BE2C (cell line): ENCODE measurements around the gene GPRASP1.
"Not testable (repeated sequence)": the region's sequence is repeated elsewhere in the genome, so short reads cannot be mapped to it uniquely, and the experiment has no call there.

Experiments
- DNase-seq: peaks from one replicate; pipeline ENCODE4 v3.0.0-alpha.2; 2020
- H3K27me3 ChIP-seq: fragments of 250-450 bp; sonication (Bioruptor Pico); 2 replicates; pipeline ENCODE4 v1.5.1; 2020; ENCODE audit warnings: mild to moderate bottlenecking
- H3K36me3 ChIP-seq: fragments of 250-450 bp; sonication (Bioruptor Pico); 2 replicates; pipeline ENCODE4 v1.5.1; 2020; ENCODE audit warnings: mild to moderate bottlenecking
- H3K4me1 ChIP-seq: fragments of 250-450 bp; sonication (Bioruptor Pico); 2 replicates; pipeline ENCODE4 v1.5.1; 2020
- H3K4me3 ChIP-seq: 2 replicates; pipeline ENCODE4 v1.5.1; 2011; ENCODE audit warnings: low read depth, low read length
- H3K9me3 ChIP-seq: fragments of 250-450 bp; sonication (Bioruptor Pico); 2 replicates; pipeline ENCODE4 v1.5.1; 2020
- TF ChIP-seq, protein P1 (sequence below): IDR thresholded peaks from 2 replicates; pipeline ENCODE4 v1.5.1; 2012; ENCODE audit warnings: mild to moderate bottlenecking, low read depth, low read length

GPRASP1 gene

GRCh38 chrX:102637561-102637960, 13.7 kb upstream of the GPRASP1 start:
- TF ChIP-seq, protein P1, sequence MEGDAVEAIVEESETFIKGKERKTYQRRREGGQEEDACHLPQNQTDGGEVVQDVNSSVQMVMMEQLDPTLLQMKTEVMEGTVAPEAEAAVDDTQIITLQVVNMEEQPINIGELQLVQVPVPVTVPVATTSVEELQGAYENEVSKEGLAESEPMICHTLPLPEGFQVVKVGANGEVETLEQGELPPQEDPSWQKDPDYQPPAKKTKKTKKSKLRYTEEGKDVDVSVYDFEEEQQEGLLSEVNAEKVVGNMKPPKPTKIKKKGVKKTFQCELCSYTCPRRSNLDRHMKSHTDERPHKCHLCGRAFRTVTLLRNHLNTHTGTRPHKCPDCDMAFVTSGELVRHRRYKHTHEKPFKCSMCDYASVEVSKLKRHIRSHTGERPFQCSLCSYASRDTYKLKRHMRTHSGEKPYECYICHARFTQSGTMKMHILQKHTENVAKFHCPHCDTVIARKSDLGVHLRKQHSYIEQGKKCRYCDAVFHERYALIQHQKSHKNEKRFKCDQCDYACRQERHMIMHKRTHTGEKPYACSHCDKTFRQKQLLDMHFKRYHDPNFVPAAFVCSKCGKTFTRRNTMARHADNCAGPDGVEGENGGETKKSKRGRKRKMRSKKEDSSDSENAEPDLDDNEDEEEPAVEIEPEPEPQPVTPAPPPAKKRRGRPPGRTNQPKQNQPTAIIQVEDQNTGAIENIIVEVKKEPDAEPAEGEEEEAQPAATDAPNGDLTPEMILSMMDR = no peak
- H3K4me1 ChIP-seq = no peaks in the 10 kb centered on the region
- H3K36me3 ChIP-seq = no peaks in the 10 kb centered on the region
- no peak for DNase-seq
- H3K4me3 ChIP-seq = no peak overlapping the region
- H3K27me3 ChIP-seq = no peaks in the 10 kb centered on the region
- H3K9me3 ChIP-seq = no peaks in the 10 kb centered on the region

DNA sequence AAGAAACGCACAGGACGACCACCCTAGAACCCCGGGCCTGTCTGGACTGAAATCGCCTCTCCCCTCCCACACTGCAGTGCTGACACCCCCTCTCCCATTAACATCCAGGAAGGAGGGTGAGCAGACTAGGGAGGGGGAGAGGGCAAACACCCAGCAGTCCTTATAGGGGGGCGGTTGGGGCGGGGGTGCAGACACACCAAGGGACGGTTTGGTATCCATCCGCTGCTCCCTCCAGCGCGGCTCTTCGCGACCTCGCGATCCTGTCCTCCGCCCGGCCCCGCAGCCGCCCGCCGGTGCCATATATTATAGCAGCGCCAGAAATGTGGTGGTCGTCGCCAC, 411 bp upstream of the GPRASP1 start:
- Histone ChIP-seq H3K36me3 (no peaks in the 10 kb centered on the region), H3K9me3 (no peaks in the 10 kb centered on the region), H3K4me3 (peak overlapping the region; percentile 55; the same call in 1 of the 2 replicates), H3K4me1 (no peaks in the 10 kb centered on the region), H3K27me3 (no peaks in the 10 kb centered on the region)
- DNase-seq = no peak
- TF ChIP-seq, protein P1 = no peak

- DNase-seq = peak; percentile 40
- no peaks in the 10 kb centered on the region for H3K9me3 ChIP-seq
- no peaks in the 10 kb centered on the region for H3K36me3 ChIP-seq
- no peaks in the 10 kb centered on the region for H3K27me3 ChIP-seq
- H3K4me1 ChIP-seq = no peaks in the 10 kb centered on the region
- TF ChIP-seq, protein P1 = peak; percentile 64
- H3K4me3 ChIP-seq = peak overlapping the region; percentile 55
Observed at GRCh38 chrX:102652031-102652688, 877 bp downstream of the GPRASP1 start.

DNA sequence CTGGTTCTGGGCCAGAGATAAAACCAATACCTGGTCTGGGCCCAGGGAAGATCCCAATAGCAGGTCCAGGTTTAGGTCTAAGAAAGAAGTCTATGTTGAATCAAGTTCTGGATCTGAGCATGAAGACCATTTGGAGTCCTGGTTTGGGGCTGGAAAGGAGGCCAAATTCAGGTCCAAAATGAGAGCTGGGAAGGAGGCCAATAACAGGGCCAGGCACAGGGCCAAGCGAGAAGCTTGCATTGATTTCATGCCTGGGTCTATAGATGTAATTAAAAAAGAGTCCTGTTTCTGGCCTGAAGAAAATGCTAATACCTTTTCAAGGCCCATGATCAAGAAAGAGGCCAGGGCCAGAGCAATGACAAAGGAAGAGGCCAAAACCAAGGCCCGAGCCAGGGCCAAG, 3.4 kb downstream of the GPRASP1 start:
- Histone ChIP-seq H3K36me3 (no peaks in the 10 kb centered on the region), H3K9me3 (no peaks in the 10 kb centered on the region), H3K27me3 (no peaks in the 10 kb centered on the region), H3K4me1 (no peaks in the 10 kb centered on the region), H3K4me3 (no peak overlapping the region)
- TF ChIP-seq, protein P1 = no peak
- DNase-seq = no peak

DNA sequence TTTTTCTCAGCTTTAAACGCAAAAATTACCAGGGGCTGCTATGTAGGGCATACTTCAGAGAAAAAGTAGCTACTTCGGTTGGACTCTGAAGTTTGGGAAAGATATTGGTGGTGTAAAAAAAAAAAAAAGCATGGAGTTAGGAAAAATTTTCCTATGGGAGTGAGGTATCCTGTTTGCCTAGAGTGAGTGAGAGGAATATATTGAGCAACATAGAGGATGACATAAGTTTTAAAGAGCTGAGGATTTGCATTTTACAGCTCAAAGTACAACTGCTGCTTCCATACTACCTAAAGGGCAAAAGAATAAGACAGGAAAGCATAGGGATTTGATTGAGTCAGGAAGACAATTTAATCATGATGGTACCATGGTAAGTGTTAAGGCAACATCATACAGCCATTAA, 7.3 kb downstream of the GPRASP1 start:
- no peak for DNase-seq
- Histone ChIP-seq H3K36me3 (no peaks in the 10 kb centered on the region), H3K4me1 (no peaks in the 10 kb centered on the region), H3K27me3 (no peaks in the 10 kb centered on the region), H3K4me3 (no peak overlapping the region), H3K9me3 (no peaks in the 10 kb centered on the region)
- TF ChIP-seq, protein P1 = no peak

GRCh38 chrX:102659790-102660757, 8.8 kb downstream of the GPRASP1 start:
- Histone ChIP-seq H3K4me1 (no peaks in the 10 kb centered on the region), H3K4me3 (peak overlapping the region; percentile 66)
- peak; percentile 85 for DNase-seq

DNA sequence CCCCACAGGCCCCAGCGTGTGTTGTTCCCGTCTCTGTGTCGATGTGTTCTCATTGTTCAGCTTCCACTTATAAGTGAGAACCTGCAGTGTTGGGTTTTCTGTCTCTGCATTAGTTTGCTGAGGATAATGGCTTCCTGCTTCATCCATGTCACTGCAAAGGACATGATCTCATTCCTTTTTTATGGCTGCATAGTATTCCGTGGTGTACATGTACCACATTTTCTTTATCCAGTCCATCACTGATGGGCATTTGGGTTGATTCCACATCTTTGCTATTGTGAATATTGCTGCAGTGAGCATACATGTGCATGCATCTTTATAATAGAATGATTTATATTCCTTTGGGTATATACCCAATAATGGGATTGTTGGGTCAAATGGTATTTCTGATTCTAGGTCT, 12.5 kb downstream of the GPRASP1 start:
- not testable (repeated sequence) for DNase-seq, H3K4me3 ChIP-seq

More at GRCh38 chrX:102659790-102660757, 8.8 kb downstream of the GPRASP1 start:
- H3K9me3 ChIP-seq = no peaks in the 10 kb centered on the region
- TF ChIP-seq, protein P1 = no peak
- H3K27me3 ChIP-seq = no peaks in the 10 kb centered on the region
- H3K36me3 ChIP-seq = no peaks in the 10 kb centered on the region

GRCh38 chrX:102667034-102667433, 15.8 kb downstream of the GPRASP1 start:
- H3K4me1 ChIP-seq, DNase-seq, H3K27me3 ChIP-seq, H3K4me3 ChIP-seq, H3K36me3 ChIP-seq, H3K9me3 ChIP-seq: not testable (repeated sequence)

More for the DNA sequence above, 12.5 kb downstream of the GPRASP1 start:
- H3K4me1 ChIP-seq, H3K9me3 ChIP-seq, H3K36me3 ChIP-seq, H3K27me3 ChIP-seq: not testable (repeated sequence)
